GM12892 (cell line): ENCODE measurements around the gene AKT3.

ENCODE experiments used
- DNase-seq: peaks from one replicate; pipeline ENCODE4 v3.0.0; 2011; ENCODE audit not compliant: insufficient read length
- FAIRE-seq: peaks from 2 replicates; lab custom pipeline; 2011; peaks lifted over from hg19 to GRCh38; lab: Jason Lieb, UNC
- POLR2A ChIP-seq: IDR thresholded peaks from 2 replicates; pipeline ENCODE4 v1.6.1; 2011; ENCODE audit warnings: low read depth, low read length, control low read depth
- POLR2AphosphoS5 ChIP-seq: IDR thresholded peaks from 2 replicates; pipeline ENCODE4 v1.6.1; 2011; ENCODE audit warnings: low read depth, low read length, control low read depth
- TAF1 ChIP-seq: IDR thresholded peaks from 2 replicates; pipeline ENCODE4 v1.6.1; 2011; ENCODE audit warnings: low read depth, mild to moderate bottlenecking, control low read depth, low read length, borderline replicate concordance

Gene AKT3

GRCh38 chr1:243457363-243457982 is 392.6 kb downstream of the AKT3 start:
- TF ChIP-seq POLR2A (no peak), TAF1 (no peak), POLR2AphosphoS5 (no peak)
- DNase-seq (no peak), FAIRE-seq (no peak)

DNA sequence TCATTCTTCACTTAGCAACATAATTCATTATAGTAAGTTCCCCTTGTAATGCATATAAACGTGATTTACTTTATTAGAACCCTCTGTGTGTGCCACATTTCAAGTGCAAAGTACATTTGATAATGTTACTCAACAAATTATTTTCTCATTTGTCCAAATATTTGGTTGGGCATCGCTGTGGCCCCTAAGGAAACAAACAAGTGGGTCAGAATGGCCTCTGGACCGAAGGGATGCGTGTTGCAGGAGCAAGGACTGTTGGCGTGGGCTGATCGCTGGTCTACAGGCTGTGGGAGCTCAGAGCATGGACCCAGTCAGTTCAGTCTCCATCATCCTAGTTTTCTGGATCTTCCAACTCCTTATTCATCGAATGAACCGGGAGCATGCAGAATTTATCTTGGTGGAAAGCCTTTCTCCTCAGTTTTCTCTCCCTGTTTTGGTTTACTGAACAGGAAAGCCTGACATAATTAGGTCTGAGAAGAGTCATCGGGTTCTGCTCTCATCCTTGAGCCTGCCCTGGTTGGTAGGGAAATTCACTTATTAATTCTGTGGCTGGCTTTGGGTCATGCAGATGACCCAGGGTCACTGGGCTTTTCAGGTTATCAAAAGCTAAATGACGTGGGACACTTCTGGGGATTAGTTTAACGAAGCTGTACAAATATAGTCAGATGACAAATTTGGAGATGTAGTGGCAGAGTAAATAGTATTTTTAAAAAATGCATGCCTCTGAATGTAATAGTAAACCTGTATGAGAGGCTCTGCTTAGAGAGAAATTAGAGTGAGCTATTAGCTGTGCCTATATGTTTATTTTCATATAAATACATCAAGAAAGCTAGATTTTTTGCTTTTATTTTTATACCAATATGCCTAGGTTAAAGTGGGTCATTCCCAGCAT is 394.0 kb downstream of the AKT3 start:
- FAIRE-seq (no peak), DNase-seq (no peak)
- TF ChIP-seq TAF1: no peak
- TF ChIP-seq POLR2A: no peak
- no peak for TF ChIP-seq POLR2AphosphoS5

DNA sequence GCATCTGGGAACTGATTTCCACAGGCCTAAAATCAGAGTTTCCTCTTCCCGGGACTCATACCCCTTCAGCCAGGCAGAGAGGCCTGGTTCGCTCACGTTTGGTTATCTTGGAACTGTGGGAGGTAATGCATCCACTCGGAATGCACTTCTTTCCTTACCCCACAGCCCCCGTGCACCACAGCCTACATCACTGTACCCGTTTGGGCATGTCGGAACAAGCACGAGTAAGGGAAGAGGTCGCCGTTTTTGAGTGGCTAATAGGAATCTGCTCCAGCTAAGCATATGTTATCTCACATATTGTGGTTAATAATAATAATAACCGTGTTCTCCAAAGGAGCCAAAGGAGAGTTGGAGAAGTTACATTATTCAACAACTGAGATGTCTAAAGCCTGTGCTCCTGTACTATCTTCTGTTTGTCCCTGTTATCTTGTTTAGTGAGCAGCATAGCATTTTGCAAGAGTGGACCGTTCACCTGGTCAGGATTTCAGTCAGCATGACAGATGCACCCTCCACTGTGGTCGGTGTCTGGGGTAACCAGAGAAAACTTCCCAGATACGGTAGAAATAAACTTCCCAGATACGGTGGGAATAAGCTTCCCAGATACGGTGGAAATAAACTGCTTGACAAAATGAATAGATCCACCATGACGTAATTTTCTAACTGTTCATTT is 395.6 kb downstream of the AKT3 start:
- TF ChIP-seq POLR2A (no peak), TAF1 (no peak), POLR2AphosphoS5 (no peak)
- FAIRE-seq (no peak), DNase-seq (no peak)

- TF ChIP-seq TAF1 (no peak), POLR2AphosphoS5 (no peak), POLR2A (no peak)
- FAIRE-seq (no peak), DNase-seq (no peak)
Observed at GRCh38 chr1:243452092-243452491, 398.0 kb downstream of the AKT3 start.

GRCh38 chr1:243449373-243449772 is 400.7 kb downstream of the AKT3 start:
- no peak for FAIRE-seq
- TF ChIP-seq POLR2A (no peak), POLR2AphosphoS5 (no peak), TAF1 (no peak)
- DNase-seq: no peak

DNA sequence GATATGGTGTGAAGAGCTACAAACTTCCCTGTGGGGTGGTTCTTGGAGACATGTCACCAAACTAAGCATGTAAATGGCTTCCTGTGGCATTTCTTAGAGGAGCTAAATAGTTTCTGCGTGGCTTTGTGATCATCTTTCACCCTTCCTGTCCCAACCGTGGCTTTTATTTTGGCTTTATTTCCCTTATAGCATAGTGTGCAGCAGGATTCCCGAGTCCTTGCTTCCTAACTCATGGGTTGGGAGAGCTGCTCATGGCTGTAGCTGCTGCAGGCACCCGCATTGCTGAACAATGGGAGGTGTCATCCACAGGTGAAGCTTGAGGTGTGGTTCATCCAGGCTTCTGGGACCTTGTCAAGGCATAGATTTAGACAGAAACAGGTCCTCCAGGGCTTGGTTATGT is 402.2 kb downstream of the AKT3 start:
- no peak for TF ChIP-seq TAF1
- no peak for TF ChIP-seq POLR2A
- no peak for TF ChIP-seq POLR2AphosphoS5
- no peak for DNase-seq
- FAIRE-seq: no peak

DNA sequence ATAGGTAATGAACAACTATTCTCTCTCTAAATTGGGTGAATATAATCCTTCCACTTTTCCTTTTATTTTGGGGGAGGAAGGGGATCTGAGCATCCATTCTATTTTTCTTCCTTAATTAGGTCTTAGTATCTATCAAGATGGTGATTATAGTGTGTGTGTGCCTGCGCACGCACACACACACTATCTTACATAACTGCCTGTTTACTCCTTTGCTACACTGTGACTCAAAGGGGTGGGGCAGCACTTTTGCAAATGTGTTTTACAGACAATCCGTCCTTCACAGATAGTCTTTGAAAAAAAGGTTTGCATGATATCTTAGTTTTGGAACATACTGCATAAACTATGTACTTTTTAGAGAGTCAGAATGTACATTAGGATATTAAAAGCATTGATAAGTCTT is 402.7 kb downstream of the AKT3 start:
- no peak for DNase-seq
- no peak for FAIRE-seq
- TF ChIP-seq POLR2A (no peak), POLR2AphosphoS5 (no peak), TAF1 (no peak)

DNA sequence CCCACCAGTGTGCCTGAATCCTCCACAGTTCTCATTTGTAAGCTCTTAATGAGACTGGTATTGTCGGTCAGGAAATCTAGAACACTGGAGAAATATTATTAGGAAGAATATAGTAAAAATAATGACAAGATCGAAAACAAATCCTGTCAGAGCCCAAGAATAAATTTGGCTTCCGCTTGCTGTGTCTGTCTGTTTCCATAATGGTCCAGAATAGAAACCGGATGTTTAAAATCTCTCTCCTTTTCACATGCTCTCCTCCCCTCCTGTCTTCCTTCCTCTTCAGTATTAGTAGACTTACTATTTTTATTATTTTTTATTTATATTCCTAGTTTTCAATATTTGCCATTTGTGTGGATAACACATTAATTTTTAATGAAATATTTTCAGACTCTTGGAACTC is 406.5 kb downstream of the AKT3 start:
- FAIRE-seq: no peak
- TF ChIP-seq POLR2A (no peak), TAF1 (no peak), POLR2AphosphoS5 (no peak)
- no peak for DNase-seq

DNA sequence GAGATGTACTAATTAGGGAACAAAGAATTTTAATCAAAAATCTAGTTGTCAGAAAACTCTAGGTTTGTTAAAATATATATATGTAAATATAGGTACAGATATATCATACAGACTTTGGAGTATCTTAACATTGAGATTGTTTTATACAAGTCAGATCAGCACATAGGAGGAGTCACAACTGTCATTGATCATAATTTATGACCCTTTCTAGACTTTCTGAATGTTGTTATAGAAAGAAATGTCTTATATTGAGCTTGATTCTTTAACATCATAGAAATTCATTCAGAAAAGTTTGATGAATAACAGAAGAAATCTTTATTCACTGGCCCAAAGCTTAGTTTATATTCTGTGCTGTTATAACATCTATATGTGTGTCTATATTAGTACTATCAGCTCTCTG is 408.4 kb downstream of the AKT3 start:
- FAIRE-seq (no peak), DNase-seq (no peak)
- no peak for TF ChIP-seq POLR2AphosphoS5
- no peak for TF ChIP-seq POLR2A
- no peak for TF ChIP-seq TAF1

GRCh38 chr1:243440406-243440805 is 409.6 kb downstream of the AKT3 start:
- DNase-seq (no peak), FAIRE-seq (no peak)
- TF ChIP-seq POLR2A (no peak), TAF1 (no peak), POLR2AphosphoS5 (no peak)

GRCh38 chr1:243438815-243439214 is 411.2 kb downstream of the AKT3 start:
- FAIRE-seq: no peak
- DNase-seq: no peak
- TF ChIP-seq POLR2A (no peak), TAF1 (no peak), POLR2AphosphoS5 (no peak)
